GM10248 (cell line): ENCODE measurements around the gene WDR62.
"Not testable (repeated sequence)": the region's sequence is repeated elsewhere in the genome, so short reads cannot be mapped to it uniquely, and the experiment has no call there.

Experiments
- CTCF ChIA-PET: fragments of 300-600 bp; sonication (Branson Sonifier 250); formaldehyde crosslinking; extraction: SDS; loops from one replicate; lab custom pipeline; 2021; ENCODE audit warnings: antibody characterized with exemption; lab: Yijun Ruan, JAX
- POLR2A ChIA-PET: fragments of 350-650 bp; sonication (Branson Sonifier 250); formaldehyde crosslinking; extraction: SDS; loops from one replicate; lab custom pipeline; 2020; ENCODE audit warnings: antibody characterized with exemption; lab: Yijun Ruan, JAX
- DNase-seq: peaks from one replicate; pipeline ENCODE4 v3.0.0; 2012; ENCODE audit errors: extremely low spot score
- CTCF ChIP-seq: IDR thresholded peaks from 2 replicates; pipeline ENCODE4 v1.5.1; 2012; ENCODE audit warnings: mild to moderate bottlenecking, low read depth; ENCODE audit errors: extremely low read depth, missing control alignments, control extremely low read depth

The WDR62 gene

DNA sequence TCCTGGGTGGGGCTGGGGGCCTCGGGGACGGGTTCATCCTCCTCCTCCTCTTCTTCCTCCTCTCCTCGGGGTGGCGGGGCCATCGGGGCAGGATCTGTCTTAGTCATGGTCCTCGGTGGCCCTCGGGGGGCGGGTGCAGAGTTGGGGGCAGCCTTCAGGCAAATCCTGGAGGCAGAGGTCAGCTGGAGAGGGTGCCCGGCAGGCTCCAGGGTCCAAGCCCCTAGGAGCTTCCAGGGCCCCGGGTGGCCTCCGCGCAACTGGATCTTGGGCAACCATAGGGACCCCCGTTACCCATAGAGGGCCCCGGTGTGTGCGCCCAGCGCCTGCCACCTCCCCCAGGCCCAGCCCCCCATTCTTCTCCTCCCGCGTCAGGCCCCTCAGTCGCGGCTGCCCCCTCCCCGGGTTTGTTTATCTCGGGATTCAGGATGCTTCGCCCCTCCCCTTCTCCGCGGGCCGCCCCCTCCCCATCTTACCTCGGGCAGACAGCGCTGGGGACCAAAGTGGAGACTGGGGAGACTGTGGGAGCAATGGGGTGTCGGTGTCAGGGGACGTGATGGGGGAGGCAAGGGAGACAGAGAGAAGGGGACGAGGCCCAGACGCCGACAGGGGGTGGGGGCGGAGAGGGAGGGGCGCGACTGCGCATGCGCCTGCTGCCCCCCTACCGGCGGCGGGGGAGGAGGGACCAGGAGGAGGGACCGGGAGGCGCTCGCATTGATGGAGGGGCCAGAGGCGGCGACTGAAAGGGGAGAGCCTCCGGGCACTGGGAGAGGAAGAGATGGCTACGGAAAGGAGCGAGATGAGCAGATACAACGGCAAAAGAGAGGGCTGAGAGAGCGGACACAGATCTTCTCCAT is 22.2 kb upstream of the WDR62 start, which contains the start of gene CLIP3:
CLIP3 (minus strand) TSS at position 623 of the 854 bp plus-strand sequence; CDS start at position 107, 516 bp downstream.
- TF ChIP-seq CTCF = no peak
- CTCF ChIA-PET = no interaction called here
- DNase-seq = peak; percentile 81
- POLR2A ChIA-PET = no interaction called here

GRCh38 chr19:36040495-36040894 is 14.2 kb upstream of the WDR62 start:
- CTCF ChIA-PET = no interaction called here
- TF ChIP-seq CTCF = no peak
- POLR2A ChIA-PET = no interaction called here
- no peak for DNase-seq

GRCh38 chr19:36041092-36041491 is 13.6 kb upstream of the WDR62 start:
- CTCF ChIA-PET, POLR2A ChIA-PET: not testable (repeated sequence)

DNA sequence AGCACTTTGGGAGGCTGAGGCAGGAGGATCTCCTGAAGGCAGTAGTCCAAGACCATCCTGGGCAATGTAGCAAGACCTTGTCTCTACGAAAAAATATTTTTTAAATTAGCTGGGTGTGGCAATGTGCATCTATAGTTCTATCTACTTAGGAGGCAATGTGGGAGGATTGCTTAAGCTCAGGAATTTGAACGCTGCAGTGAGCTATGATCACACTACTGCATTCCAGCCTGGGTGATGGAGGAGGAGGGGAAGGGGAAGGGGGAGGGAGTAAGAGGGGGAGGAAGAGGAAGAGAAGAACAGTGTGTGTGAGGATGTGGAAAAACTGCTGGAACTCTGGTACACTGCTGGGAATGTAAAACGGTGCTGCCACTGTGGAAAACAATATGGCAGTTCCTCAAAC is 12.9 kb upstream of the WDR62 start:
- ChIA-PET POLR2A (interaction anchor here (0.6 kb wide), 1 partner anchor 82 kb away, joined by 6 read pairs; no protein-coding TSS in a partner anchor), CTCF (no interaction called here)
- no peak for DNase-seq
- TF ChIP-seq CTCF = no peak

More at GRCh38 chr19:36041092-36041491, 13.6 kb upstream of the WDR62 start:
- DNase-seq = not testable (repeated sequence)

GRCh38 chr19:36043952-36044351 is 10.7 kb upstream of the WDR62 start:
- CTCF ChIA-PET = no interaction called here
- no peak for DNase-seq
- POLR2A ChIA-PET = no interaction called here
- TF ChIP-seq CTCF = no peak

GRCh38 chr19:36046443-36047050 is 8.2 kb upstream of the WDR62 start:
- TF ChIP-seq CTCF = no peak
- POLR2A ChIA-PET = no interaction called here
- DNase-seq = no peak
- CTCF ChIA-PET = no interaction called here

DNA sequence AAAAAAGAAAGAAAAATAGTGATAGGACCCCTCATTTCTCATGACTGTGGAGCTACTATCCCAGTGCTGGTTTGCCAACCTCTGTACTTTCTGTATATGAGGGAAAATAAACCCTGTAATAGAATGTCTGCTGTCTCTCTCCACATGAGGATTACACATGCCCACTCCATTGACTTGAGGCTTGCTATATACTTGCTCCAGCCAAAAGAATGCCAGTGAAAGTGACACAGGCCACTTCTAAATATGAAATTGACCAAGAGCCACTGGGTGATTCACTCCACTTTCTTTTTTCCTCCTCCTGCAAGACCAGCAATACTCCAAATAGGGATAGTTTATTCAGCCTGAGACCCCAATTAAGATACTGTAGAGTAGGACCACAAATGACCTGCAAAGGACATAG is 6.9 kb upstream of the WDR62 start:
- CTCF ChIA-PET = no interaction called here
- DNase-seq = no peak
- TF ChIP-seq CTCF = no peak
- POLR2A ChIA-PET = interaction anchor here (0.6 kb wide), 1 partner anchor 11 kb away, joined by 4 read pairs; no protein-coding TSS in a partner anchor
